ENCODE data around the gene ABCF2.

GRCh38 chr7:151274936-151275812 lies 48.2 kb upstream of the ABCF2 start:
- TF ChIP-seq POLR2AphosphoS5 (IDR thresholded peaks at IDR 0.05; ENCODE audit: low read depth, low read length) (no peak), CTCF (IDR thresholded peaks at IDR 0.05 in 2 of 3, conservative IDR thresholded peaks at IDR 0.05 in 1 of 3; ENCODE audit: borderline replicate concordance in 1 of 3, insufficient read depth in 1 of 3, low read depth in 2 of 3, low read length in 2 of 3) (no peak), EGR1 (IDR thresholded peaks at IDR 0.05; ENCODE audit: low read depth) (no peak), CEBPB (IDR thresholded peaks at IDR 0.05; ENCODE audit: low read depth) (no peak), TCF7L2 (IDR thresholded peaks at IDR 0.05; ENCODE audit: borderline replicate concordance, extremely low read depth, insufficient read depth, insufficient read length) (no peak), SP1 (IDR thresholded peaks at IDR 0.05; ENCODE audit: low read depth) (no peak), YY1 (IDR thresholded peaks at IDR 0.05; ENCODE audit: extremely low read depth, insufficient replicate concordance, low read depth, low read length) (no peak), ZNF274 (IDR thresholded peaks at IDR 0.05; ENCODE audit: low read depth, low read length) (no peak), MAX (IDR thresholded peaks at IDR 0.05) (no peak), REST (IDR thresholded peaks at IDR 0.05; ENCODE audit: low read depth) (no peak), EZH2 (IDR thresholded peaks at IDR 0.05) (no peak), SIN3A (IDR thresholded peaks at IDR 0.05; ENCODE audit: low read depth) (no peak), EZH2phosphoT487 (IDR thresholded peaks at IDR 0.05; ENCODE audit: borderline replicate concordance) (no peak)
